Hematopoietic multipotent progenitor cell treated with erythropoietin and hydrocortisone succinate and interleukin-3 and kit ligand, for 17 days (in vitro differentiated cells): ENCODE data around the gene FRMD3.

ENCODE experiments used
- DNase-seq: peaks from one replicate; pipeline ENCODE4 v3.0.0-alpha.2; 2015; ENCODE audit warnings: low spot score

Gene FRMD3

GRCh38 chr9:83472764-83473163, 65.4 kb downstream of the FRMD3 start:
- DNase-seq, result no peak

GRCh38 chr9:83472221-83472665, 66.0 kb downstream of the FRMD3 start:
- DNase-seq, result no peak

GRCh38 chr9:83471241-83471640, 67.0 kb downstream of the FRMD3 start:
- DNase-seq, result no peak

GRCh38 chr9:83469722-83470121, 68.5 kb downstream of the FRMD3 start:
- DNase-seq, result no peak

GRCh38 chr9:83468821-83469220, 69.4 kb downstream of the FRMD3 start:
- no peak for DNase-seq

GRCh38 chr9:83466877-83467276, 71.3 kb downstream of the FRMD3 start:
- no peak for DNase-seq

GRCh38 chr9:83466351-83466750, 71.8 kb downstream of the FRMD3 start:
- no peak for DNase-seq

GRCh38 chr9:83459830-83460229, 78.4 kb downstream of the FRMD3 start:
- DNase-seq, result no peak

GRCh38 chr9:83458530-83458929, 79.7 kb downstream of the FRMD3 start:
- no peak for DNase-seq

GRCh38 chr9:83457005-83457404, 81.2 kb downstream of the FRMD3 start:
- DNase-seq, result no peak

- DNase-seq, result no peak
Observed at GRCh38 chr9:83456226-83456625, 82.0 kb downstream of the FRMD3 start.

GRCh38 chr9:83454076-83454475, 84.1 kb downstream of the FRMD3 start:
- DNase-seq, result no peak

- DNase-seq, result no peak
Observed at GRCh38 chr9:83451308-83451707, 86.9 kb downstream of the FRMD3 start.

GRCh38 chr9:83449983-83450382, 88.2 kb downstream of the FRMD3 start:
- no peak for DNase-seq

- no peak for DNase-seq
Observed at GRCh38 chr9:83449166-83449565, 89.0 kb downstream of the FRMD3 start.

- DNase-seq, result no peak
Observed at GRCh38 chr9:83448626-83449025, 89.6 kb downstream of the FRMD3 start.

GRCh38 chr9:83447351-83447750, 90.8 kb downstream of the FRMD3 start:
- DNase-seq, result no peak

GRCh38 chr9:83445703-83446265, 92.4 kb downstream of the FRMD3 start:
- DNase-seq, result no peak

- DNase-seq, result no peak
Observed at GRCh38 chr9:83444110-83444509, 94.1 kb downstream of the FRMD3 start.

GRCh38 chr9:83441390-83441789, 96.8 kb downstream of the FRMD3 start:
- DNase-seq, result no peak

- no peak for DNase-seq
Observed at GRCh38 chr9:83440641-83441040, 97.6 kb downstream of the FRMD3 start.

- no peak for DNase-seq
Observed at GRCh38 chr9:83435301-83435700, 102.9 kb downstream of the FRMD3 start.

GRCh38 chr9:83434254-83434653, 103.9 kb downstream of the FRMD3 start:
- no peak for DNase-seq

- no peak for DNase-seq
Observed at GRCh38 chr9:83433846-83434245, 104.4 kb downstream of the FRMD3 start.
